ENCODE results near the gene HSPB9.
"Not testable (repeated sequence)": the region's sequence is repeated elsewhere in the genome, so short reads cannot be mapped to it uniquely, and the experiment has no call there.

The HSPB9 gene

GRCh38 chr17:42142371-42142896 lies 19.8 kb downstream of the HSPB9 start:
- DNase-seq (ENCODE audit: low spot score) (peak; percentile 26), FAIRE-seq (no peak)

- not testable (repeated sequence) for FAIRE-seq
Measured at GRCh38 chr17:42143138-42143537, 20.5 kb downstream of the HSPB9 start.

GRCh38 chr17:42146911-42147607 lies 24.5 kb downstream of the HSPB9 start:
- FAIRE-seq = no peak
- no peak for DNase-seq (ENCODE audit: low spot score)

More at GRCh38 chr17:42143138-42143537, 20.5 kb downstream of the HSPB9 start:
- DNase-seq (ENCODE audit: low spot score) = not testable (repeated sequence)

- FAIRE-seq (peak; percentile 32), DNase-seq (ENCODE audit: low spot score) (no peak)
Measured at GRCh38 chr17:42153919-42154742, 31.5 kb downstream of the HSPB9 start.

GRCh38 chr17:42155614-42156045 lies 33.0 kb downstream of the HSPB9 start:
- DNase-seq (ENCODE audit: low spot score) = no peak
- FAIRE-seq = no peak

- no peak for DNase-seq (ENCODE audit: low spot score)
- no peak for FAIRE-seq
Measured at GRCh38 chr17:42159796-42160530, 37.4 kb downstream of the HSPB9 start.

- FAIRE-seq = no peak
- no peak for DNase-seq (ENCODE audit: low spot score)
Measured at GRCh38 chr17:42160531-42160910, 37.9 kb downstream of the HSPB9 start.

- FAIRE-seq = no peak
Measured at GRCh38 chr17:42163113-42163512, 40.5 kb downstream of the HSPB9 start.

GRCh38 chr17:42163696-42164407 lies 41.2 kb downstream of the HSPB9 start:
- DNase-seq (ENCODE audit: low spot score) (no peak), FAIRE-seq (no peak)

More at GRCh38 chr17:42163113-42163512, 40.5 kb downstream of the HSPB9 start:
- DNase-seq (ENCODE audit: low spot score) = no peak

- FAIRE-seq (no peak), DNase-seq (ENCODE audit: low spot score) (no peak)
Measured at GRCh38 chr17:42165751-42166150, 43.1 kb downstream of the HSPB9 start.

- FAIRE-seq (no peak), DNase-seq (ENCODE audit: low spot score) (no peak)
Measured at GRCh38 chr17:42166196-42166763, 43.7 kb downstream of the HSPB9 start.

- no peak for FAIRE-seq
- DNase-seq (ENCODE audit: low spot score) = no peak
Measured at GRCh38 chr17:42167807-42168206, 45.2 kb downstream of the HSPB9 start.

- FAIRE-seq (no peak), DNase-seq (ENCODE audit: low spot score) (no peak)
Measured at GRCh38 chr17:42169351-42169750, 46.7 kb downstream of the HSPB9 start.

- DNase-seq (ENCODE audit: low spot score) (no peak), FAIRE-seq (no peak)
Measured at GRCh38 chr17:42171831-42172230, 49.2 kb downstream of the HSPB9 start.

Data from urothelium cell line (cell line).